ENCODE measurements around the gene CFAP97D1.

- TF ChIP-seq EZH2phosphoT487 (IDR thresholded peaks at IDR 0.05; ENCODE audit: insufficient read depth, low read depth) (no peak), EZH2 (IDR thresholded peaks at IDR 0.05; ENCODE audit: insufficient read depth, poor library complexity, severe bottlenecking) (no peak)
Measured at GRCh38 chr17:43737722-43738121, 42.5 kb upstream of the CFAP97D1 start.

All from GM23248 (cell line).